ENCODE data around the gene CD101.

DNA sequence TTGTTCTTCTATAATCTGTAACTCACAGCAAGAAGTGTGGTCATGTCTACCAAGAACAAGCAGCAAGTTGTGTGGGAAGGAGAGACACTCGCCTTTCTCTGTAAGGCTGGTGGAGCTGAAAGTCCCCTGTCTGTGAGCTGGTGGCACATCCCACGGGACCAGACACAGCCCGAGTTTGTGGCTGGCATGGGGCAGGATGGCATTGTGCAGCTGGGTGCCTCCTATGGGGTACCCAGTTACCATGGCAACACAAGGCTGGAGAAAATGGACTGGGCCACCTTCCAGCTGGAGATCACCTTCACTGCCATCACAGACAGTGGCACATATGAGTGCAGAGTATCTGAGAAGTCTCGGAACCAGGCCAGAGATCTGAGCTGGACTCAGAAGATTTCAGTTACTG lies 15.5 kb downstream of the CD101 start:
- TF ChIP-seq CTCF (conservative IDR thresholded peaks at IDR 0.05; ENCODE audit: low read depth in 2 of 2) (no peak), REST (IDR thresholded peaks at IDR 0.05; ENCODE audit: unreplicated experiment) (no peak), STAT1 (IDR thresholded peaks at IDR 0.05; ENCODE audit: unreplicated experiment) (no peak), ZNF331 (CRISPR knock-in tag; IDR thresholded peaks at IDR 0.05; ENCODE audit: low read depth) (no peak), EZH2 (IDR thresholded peaks at IDR 0.05; ENCODE audit: low read depth, unreplicated experiment) (no peak), CREB1 (CRISPR knock-in tag; IDR thresholded peaks at IDR 0.05; ENCODE audit: low read depth) (no peak), POLR2AphosphoS5 (IDR thresholded peaks at IDR 0.05; ENCODE audit: low read depth) (no peak), ZNF114 (CRISPR knock-in tag; IDR thresholded peaks at IDR 0.05) (no peak), EZH2phosphoT487 (IDR thresholded peaks at IDR 0.05; ENCODE audit: unreplicated experiment) (no peak), ETS1 (IDR thresholded peaks at IDR 0.05) (no peak), JUNB (IDR thresholded peaks at IDR 0.05; ENCODE audit: unreplicated experiment) (no peak)

Data from GM23338 (cell line).